GM21360 (cell line): Measurements from ENCODE around the gene AP1B1.

Experiments
- ATAC-seq: cut with Tn5 transposase; IDR thresholded peaks from one replicate; pipeline ENCODE4 v1.9.1; 2021; ENCODE audit warnings: mild to moderate bottlenecking, moderate library complexity; ENCODE audit not compliant: unreplicated experiment

AP1B1 gene

GRCh38 chr22:29301716-29302401, 86.5 kb downstream of the AP1B1 start:
- ATAC-seq = no peak

GRCh38 chr22:29300807-29301601, 87.4 kb downstream of the AP1B1 start:
- no peak for ATAC-seq

- no peak for ATAC-seq
These were observed 87.9 kb downstream of the AP1B1 start for GRCh38 chr22:29300467-29300806.

GRCh38 chr22:29299136-29299900, 89.1 kb downstream of the AP1B1 start:
- no peak for ATAC-seq

- no peak for ATAC-seq
These were observed 89.7 kb downstream of the AP1B1 start for GRCh38 chr22:29298641-29299040.

GRCh38 chr22:29292379-29292778, 96.0 kb downstream of the AP1B1 start:
- no peak for ATAC-seq

GRCh38 chr22:29291215-29291614, 97.2 kb downstream of the AP1B1 start:
- ATAC-seq = no peak

GRCh38 chr22:29290061-29290460, 98.3 kb downstream of the AP1B1 start:
- ATAC-seq = no peak

GRCh38 chr22:29288837-29289236, 99.5 kb downstream of the AP1B1 start:
- no peak for ATAC-seq

GRCh38 chr22:29284196-29284595, 104.2 kb downstream of the AP1B1 start:
- ATAC-seq = no peak

GRCh38 chr22:29277927-29278326, 110.4 kb downstream of the AP1B1 start:
- no peak for ATAC-seq
